Activated T-helper 1 cell treated with anti-CD3 and anti-CD28 coated beads, Interleukin-2, amount 50 U/mL, for 16 hours (primary cell): ENCODE results near the gene PRKCD.

Experiments
- DNase-seq, 2 donors: peaks; one replicate each; pipeline ENCODE4 v3.0.0-alpha.2; 2020; ENCODE audit warnings: low read depth in 1 of 2, low spot score in 1 of 2

Gene PRKCD

GRCh38 chr3:53188720-53189119 lies 27.7 kb downstream of the PRKCD start:
- no peak for DNase-seq

GRCh38 chr3:53189276-53189675 lies 28.3 kb downstream of the PRKCD start:
- DNase-seq: no peak

GRCh38 chr3:53190659-53191058 lies 29.6 kb downstream of the PRKCD start:
- no peak for DNase-seq

- DNase-seq: no peak
Measured at GRCh38 chr3:53191836-53192480, 30.9 kb downstream of the PRKCD start.

- no peak for DNase-seq
Measured at GRCh38 chr3:53192608-53193007, 31.6 kb downstream of the PRKCD start.

- DNase-seq: no peak
Measured at GRCh38 chr3:53193466-53194209, 32.6 kb downstream of the PRKCD start.

GRCh38 chr3:53194210-53195065 lies 33.4 kb downstream of the PRKCD start:
- no peak for DNase-seq

- DNase-seq: no peak
Measured at GRCh38 chr3:53195066-53195450, 34.0 kb downstream of the PRKCD start.

GRCh38 chr3:53195602-53196574 lies 34.9 kb downstream of the PRKCD start:
- DNase-seq: peak; percentile 28 to 42

GRCh38 chr3:53196575-53197407 lies 35.8 kb downstream of the PRKCD start:
- peak in 1 of 2 donors; percentile 8 for DNase-seq

- no peak for DNase-seq
Measured at GRCh38 chr3:53198256-53198977, 37.4 kb downstream of the PRKCD start.

- no peak for DNase-seq
Measured at GRCh38 chr3:53198996-53199395, 38.0 kb downstream of the PRKCD start.

GRCh38 chr3:53199834-53200233 lies 38.8 kb downstream of the PRKCD start:
- no peak for DNase-seq

GRCh38 chr3:53200501-53201498 lies 39.8 kb downstream of the PRKCD start:
- no peak for DNase-seq

- DNase-seq: no peak
Measured at GRCh38 chr3:53202331-53203015, 41.5 kb downstream of the PRKCD start.

GRCh38 chr3:53211706-53212702 lies 51.0 kb downstream of the PRKCD start:
- DNase-seq: no peak
